BLaER1 (cell line): ENCODE measurements around the gene FAHD1.
"Not testable (repeated sequence)": the region's sequence is repeated elsewhere in the genome, so short reads cannot be mapped to it uniquely, and the experiment has no call there.

Experiments used
- H3K27ac ChIP-seq: shearing (Covaris generic); formaldehyde crosslinking; 2 replicates; pipeline ENCODE4 v1.8.1; 2022
- H3K27me3 ChIP-seq: shearing (Covaris generic); formaldehyde crosslinking; 2 replicates; pipeline ENCODE4 v1.8.1; 2022
- H3K36me3 ChIP-seq: shearing (Covaris generic); formaldehyde crosslinking; 2 replicates; pipeline ENCODE4 v1.8.1; 2022
- H3K4me1 ChIP-seq: shearing (Covaris generic); formaldehyde crosslinking; 2 replicates; pipeline ENCODE4 v1.8.1; 2022
- H3K4me2 ChIP-seq: shearing (Covaris generic); formaldehyde crosslinking; 2 replicates; pipeline ENCODE4 v1.8.1; 2022
- H3K4me3 ChIP-seq: shearing (Covaris generic); formaldehyde crosslinking; 2 replicates; pipeline ENCODE4 v1.8.1; 2022
- H3K9ac ChIP-seq: shearing (Covaris generic); formaldehyde crosslinking; 2 replicates; pipeline ENCODE4 v1.8.1; 2022
- H3K9me3 ChIP-seq: shearing (Covaris generic); formaldehyde crosslinking; 2 replicates; pipeline ENCODE4 v1.8.1; 2022
- H4K20me1 ChIP-seq: shearing (Covaris generic); formaldehyde crosslinking; 2 replicates; pipeline ENCODE4 v1.8.1; 2022
- Cebpa-rat ChIP-seq: shearing (Covaris generic); IDR thresholded peaks from 2 replicates; pipeline ENCODE4 v1.8.1; 2022

Gene FAHD1

GRCh38 chr16:1863681-1864460 lies 36.9 kb downstream of the FAHD1 start:
- Histone ChIP-seq H3K27me3 (peaks cover 4% of the 10 kb centered on the region; the same call in 1 of the 2 replicates), H3K4me2 (no peak overlapping the region), H3K9me3 (no peaks in the 10 kb centered on the region)

GRCh38 chr16:1865902-1866690 lies 39.1 kb downstream of the FAHD1 start:
- Histone ChIP-seq H3K9me3 (no peaks in the 10 kb centered on the region), H3K36me3 (no peaks in the 10 kb centered on the region), H3K27ac (no peak overlapping the region), H3K4me3 (no peak overlapping the region), H3K9ac (no peak overlapping the region), H3K4me2 (no peak overlapping the region), H3K27me3 (no peaks in the 10 kb centered on the region), H4K20me1 (no peaks in the 10 kb centered on the region), H3K4me1 (no peaks in the 10 kb centered on the region)
- TF ChIP-seq Cebpa-rat = no peak

More at GRCh38 chr16:1863681-1864460, 36.9 kb downstream of the FAHD1 start:
- Histone ChIP-seq H3K36me3 (no peaks in the 10 kb centered on the region), H3K4me3 (no peak overlapping the region), H4K20me1 (no peaks in the 10 kb centered on the region), H3K9ac (no peak overlapping the region), H3K4me1 (peaks cover 8% of the 10 kb centered on the region), H3K27ac (no peak overlapping the region)
- no peak for TF ChIP-seq Cebpa-rat

GRCh38 chr16:1870365-1871082 lies 43.5 kb downstream of the FAHD1 start:
- H3K4me3 ChIP-seq = no peak overlapping the region
- no peak overlapping the region for H3K27ac ChIP-seq
- TF ChIP-seq Cebpa-rat = no peak
- H3K9me3 ChIP-seq = no peaks in the 10 kb centered on the region
- H3K4me2 ChIP-seq = no peak overlapping the region
- H4K20me1 ChIP-seq = no peaks in the 10 kb centered on the region
- no peak overlapping the region for H3K9ac ChIP-seq
- no peaks in the 10 kb centered on the region for H3K36me3 ChIP-seq
- H3K27me3 ChIP-seq = no peaks in the 10 kb centered on the region
- no peaks in the 10 kb centered on the region for H3K4me1 ChIP-seq

DNA sequence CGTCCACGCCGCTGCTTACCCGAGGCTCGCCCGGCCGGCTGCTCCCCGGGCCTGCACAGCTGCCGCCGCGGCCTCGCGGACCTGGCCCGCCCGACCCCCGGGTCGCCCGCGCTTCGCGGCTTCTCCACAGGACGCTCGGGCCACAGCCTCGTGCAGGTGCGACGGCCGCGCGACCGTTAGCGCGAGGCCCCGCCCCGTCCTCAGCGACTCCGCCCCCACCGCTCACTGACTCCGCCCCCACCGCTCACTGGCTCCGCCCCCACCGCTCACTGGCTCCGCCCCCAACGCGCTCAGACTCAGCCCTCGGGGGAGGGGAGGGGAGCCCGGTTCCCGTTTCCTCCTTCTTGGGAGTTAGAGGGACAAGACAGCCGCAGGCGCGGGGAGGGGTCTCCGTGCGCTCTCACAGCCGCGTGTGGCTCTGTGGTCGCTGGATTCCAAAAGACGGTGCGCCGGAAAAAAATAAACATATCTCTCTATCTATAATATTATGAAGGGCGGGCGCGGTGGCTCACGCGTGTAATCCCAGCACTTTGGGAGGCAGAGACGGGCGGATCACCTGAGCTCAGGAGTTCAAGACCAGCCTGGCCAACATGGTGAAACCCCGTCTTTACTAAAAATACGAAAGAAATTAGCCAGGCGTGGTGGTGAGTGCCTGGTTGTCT lies 45.1 kb downstream of the FAHD1 start, which contains the start of gene MEIOB:
TSS of gene MEIOB (minus strand) at position 191 of the 662 bp plus-strand sequence. CDS start 3,989 bp downstream, outside the sequence.
- H3K9me3 ChIP-seq = no peaks in the 10 kb centered on the region
- H3K27ac ChIP-seq = no peak within 1 kb of the TSS
- H3K4me3 ChIP-seq = no peak within 1 kb of the TSS
- H3K9ac ChIP-seq = no peak within 1 kb of the TSS
- TF ChIP-seq Cebpa-rat = no peak
- H3K4me1 ChIP-seq = no peaks in the 10 kb centered on the region
- no peaks in the 10 kb centered on the region for H3K27me3 ChIP-seq
- H3K36me3 ChIP-seq = no peaks in the 10 kb centered on the region
- no peak within 1 kb of the TSS for H3K4me2 ChIP-seq
- H4K20me1 ChIP-seq = no peaks in the 10 kb centered on the region

DNA sequence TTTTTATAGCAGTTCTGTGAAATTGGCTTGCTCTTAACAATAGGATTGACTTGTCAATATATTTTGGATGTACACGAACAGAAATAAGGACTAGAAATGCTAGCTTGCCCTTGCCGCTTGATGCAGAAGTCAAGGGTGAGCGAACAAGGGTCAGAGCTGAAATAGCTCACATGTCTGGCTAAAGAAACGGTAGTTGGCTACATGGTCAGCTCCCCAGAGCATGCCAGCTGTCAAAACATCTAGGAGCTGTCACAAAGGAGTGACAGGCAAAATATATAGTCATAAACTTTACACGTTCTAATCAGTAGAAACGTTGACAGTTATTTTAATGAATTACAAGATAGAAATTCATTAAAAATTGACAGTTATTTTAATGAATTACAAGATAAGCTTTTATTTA lies 47.8 kb downstream of the FAHD1 start:
- Histone ChIP-seq H3K27ac (no peak overlapping the region), H3K27me3 (no peaks in the 10 kb centered on the region), H3K9ac (no peak overlapping the region), H3K4me3 (no peak overlapping the region), H3K36me3 (no peaks in the 10 kb centered on the region), H3K4me1 (no peaks in the 10 kb centered on the region), H4K20me1 (no peaks in the 10 kb centered on the region), H3K4me2 (no peak overlapping the region), H3K9me3 (no peaks in the 10 kb centered on the region)
- TF ChIP-seq Cebpa-rat = no peak

- not testable (repeated sequence) for H3K4me3 ChIP-seq, H3K9me3 ChIP-seq, H3K4me1 ChIP-seq, H3K36me3 ChIP-seq, H3K4me2 ChIP-seq, H4K20me1 ChIP-seq, H3K9ac ChIP-seq, H3K27ac ChIP-seq, H3K27me3 ChIP-seq
These were observed 49.1 kb downstream of the FAHD1 start for GRCh38 chr16:1876066-1876465.

- Histone ChIP-seq H3K9ac (no peak overlapping the region), H3K9me3 (no peaks in the 10 kb centered on the region), H3K4me3 (no peak overlapping the region), H3K4me1 (no peaks in the 10 kb centered on the region), H3K27me3 (no peaks in the 10 kb centered on the region), H3K36me3 (no peaks in the 10 kb centered on the region), H4K20me1 (no peaks in the 10 kb centered on the region), H3K4me2 (no peak overlapping the region), H3K27ac (no peak overlapping the region)
- TF ChIP-seq Cebpa-rat = no peak
These were observed 49.5 kb downstream of the FAHD1 start for GRCh38 chr16:1876468-1876867.

DNA sequence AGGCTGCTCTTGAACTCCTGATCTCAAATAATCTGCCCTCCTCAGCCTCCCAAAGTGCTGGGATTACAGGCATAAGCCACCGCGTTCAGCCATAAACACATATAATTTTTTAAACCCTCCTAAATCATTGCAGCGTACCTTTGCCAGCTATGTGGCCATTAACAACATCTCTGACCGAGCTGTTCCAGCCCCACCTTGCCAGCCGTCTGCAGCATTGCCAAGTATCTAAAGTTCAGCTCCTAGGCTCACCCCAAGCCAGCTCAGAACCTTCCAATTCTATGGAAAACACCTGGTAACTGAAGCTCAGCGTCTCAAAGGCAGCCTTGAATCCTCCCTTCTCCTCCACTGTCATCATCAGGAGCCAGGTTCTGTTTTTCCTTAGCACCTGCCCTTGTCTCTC lies 50.1 kb downstream of the FAHD1 start:
- no peak overlapping the region for H3K27ac ChIP-seq
- H3K27me3 ChIP-seq = no peaks in the 10 kb centered on the region
- H3K4me1 ChIP-seq = no peaks in the 10 kb centered on the region
- no peaks in the 10 kb centered on the region for H3K36me3 ChIP-seq
- H3K4me3 ChIP-seq = no peak overlapping the region
- no peak overlapping the region for H3K4me2 ChIP-seq
- no peaks in the 10 kb centered on the region for H4K20me1 ChIP-seq
- no peaks in the 10 kb centered on the region for H3K9me3 ChIP-seq
- no peak overlapping the region for H3K9ac ChIP-seq
- TF ChIP-seq Cebpa-rat = no peak

- Histone ChIP-seq H3K9ac (no peak overlapping the region), H3K4me3 (no peak overlapping the region), H3K27ac (no peak overlapping the region), H3K27me3 (no peaks in the 10 kb centered on the region), H3K9me3 (no peaks in the 10 kb centered on the region), H3K36me3 (no peaks in the 10 kb centered on the region), H3K4me1 (no peaks in the 10 kb centered on the region), H4K20me1 (no peaks in the 10 kb centered on the region), H3K4me2 (no peak overlapping the region)
- TF ChIP-seq Cebpa-rat = no peak
These were observed 50.8 kb downstream of the FAHD1 start for GRCh38 chr16:1877804-1878203.
